ENCODE results near the gene PLBD1.

Gene PLBD1

GRCh38 chr12:14567351-14568162 is at the start of gene PLBD1:
PLBD1 (minus strand) TSS chr12:14567883; CDS start chr12:14567696, 187 bp downstream.
- no peak for DNase-seq

GRCh38 chr12:14614704-14615121 is 47.0 kb upstream of the PLBD1 start:
- DNase-seq = no peak

- no peak for DNase-seq
Observed at GRCh38 chr12:14613718-14614117, 46.0 kb upstream of the PLBD1 start.

GRCh38 chr12:14612898-14613445 is 45.3 kb upstream of the PLBD1 start:
- DNase-seq = peak; percentile 2

- DNase-seq = no peak
Observed at GRCh38 chr12:14612250-14612649, 44.6 kb upstream of the PLBD1 start.

- DNase-seq = no peak
Observed at GRCh38 chr12:14611640-14612203, 44.0 kb upstream of the PLBD1 start.

- no peak for DNase-seq
Observed at GRCh38 chr12:14607568-14607967, 39.9 kb upstream of the PLBD1 start.

- no peak for DNase-seq
Observed at GRCh38 chr12:14605401-14605989, 37.8 kb upstream of the PLBD1 start.

GRCh38 chr12:14601692-14602478 is 34.2 kb upstream of the PLBD1 start:
- peak; percentile 36 for DNase-seq

- no peak for DNase-seq
Observed at GRCh38 chr12:14597480-14597879, 29.8 kb upstream of the PLBD1 start.

- no peak for DNase-seq
Observed at GRCh38 chr12:14591719-14592118, 24.0 kb upstream of the PLBD1 start.

GRCh38 chr12:14589169-14590004 is 21.7 kb upstream of the PLBD1 start:
- no peak for DNase-seq

- DNase-seq = no peak
Observed at GRCh38 chr12:14588571-14588970, 20.9 kb upstream of the PLBD1 start.

GRCh38 chr12:14578646-14579045 is 11.0 kb upstream of the PLBD1 start:
- no peak for DNase-seq

GRCh38 chr12:14577344-14577743 is 9.7 kb upstream of the PLBD1 start:
- no peak for DNase-seq

GRCh38 chr12:14576896-14577295 is 9.2 kb upstream of the PLBD1 start:
- DNase-seq = no peak

GRCh38 chr12:14575585-14575984 is 7.9 kb upstream of the PLBD1 start:
- DNase-seq = no peak

- no peak for DNase-seq
Observed at GRCh38 chr12:14573118-14573517, 5.4 kb upstream of the PLBD1 start.

- no peak for DNase-seq
Observed at GRCh38 chr12:14572401-14572800, 4.7 kb upstream of the PLBD1 start.

- DNase-seq = no peak
Observed at GRCh38 chr12:14571779-14572178, 4.1 kb upstream of the PLBD1 start.

- DNase-seq = no peak
Observed at GRCh38 chr12:14570231-14570630, 2.5 kb upstream of the PLBD1 start.

GRCh38 chr12:14564336-14564959 is 3.2 kb downstream of the PLBD1 start:
- no peak for DNase-seq

All from NCI-H1092 (cell line).